Nephron (organoid): ENCODE results near the gene SLC49A3.

Experiments
- H3K27ac Mint-ChIP-seq, 3 experiments: 2 replicates each; pipeline ENCODE4 v1.8.0; 2020; ENCODE audit warnings: mixed read lengths in 3 of 3, mild to moderate bottlenecking in 2 of 3, moderate library complexity in 1 of 3
- H3K27me3 Mint-ChIP-seq: 2 replicates; pipeline ENCODE4 v1.8.0; 2021; ENCODE audit warnings: low read depth, mild to moderate bottlenecking, moderate library complexity, mixed read lengths
- H3K36me3 Mint-ChIP-seq: 2 replicates; pipeline ENCODE4 v1.8.0; 2020; ENCODE audit warnings: low read depth, mixed read lengths
- H3K4me1 Mint-ChIP-seq: 2 replicates; pipeline ENCODE4 v1.8.0; 2020; ENCODE audit warnings: mixed read lengths
- H3K4me3 Mint-ChIP-seq, 3 experiments: 2 replicates each; pipeline ENCODE4 v1.8.0; 2020; ENCODE audit warnings: mild to moderate bottlenecking in 3 of 3, mixed read lengths in 3 of 3, moderate library complexity in 2 of 3
- H3K9me3 Mint-ChIP-seq: 2 replicates; pipeline ENCODE4 v1.8.0; 2020; ENCODE audit warnings: mixed read lengths
- TF ChIP-seq, protein P1 (sequence below), 3 experiments: fragments of 200-600 bp; sonication (generic); IDR thresholded peaks; one replicate each; pipeline ENCODE4 v1.5.0; 2021; ENCODE audit warnings: antibody characterized with exemption in 3 of 3; ENCODE audit not compliant: unreplicated experiment in 3 of 3

The SLC49A3 gene

GRCh38 chr4:654871-655463 is 34.0 kb downstream of the SLC49A3 start:
- Mint-ChIP-seq H3K9me3 (no peaks in the 10 kb centered on the region), H3K27ac (no peak overlapping the region), H3K27me3 (peaks cover 7% of the 10 kb centered on the region), H3K4me1 (peaks cover 5% of the 10 kb centered on the region), H3K4me3 (no peak overlapping the region), H3K36me3 (peaks cover 3% of the 10 kb centered on the region)
- TF ChIP-seq, protein P1, sequence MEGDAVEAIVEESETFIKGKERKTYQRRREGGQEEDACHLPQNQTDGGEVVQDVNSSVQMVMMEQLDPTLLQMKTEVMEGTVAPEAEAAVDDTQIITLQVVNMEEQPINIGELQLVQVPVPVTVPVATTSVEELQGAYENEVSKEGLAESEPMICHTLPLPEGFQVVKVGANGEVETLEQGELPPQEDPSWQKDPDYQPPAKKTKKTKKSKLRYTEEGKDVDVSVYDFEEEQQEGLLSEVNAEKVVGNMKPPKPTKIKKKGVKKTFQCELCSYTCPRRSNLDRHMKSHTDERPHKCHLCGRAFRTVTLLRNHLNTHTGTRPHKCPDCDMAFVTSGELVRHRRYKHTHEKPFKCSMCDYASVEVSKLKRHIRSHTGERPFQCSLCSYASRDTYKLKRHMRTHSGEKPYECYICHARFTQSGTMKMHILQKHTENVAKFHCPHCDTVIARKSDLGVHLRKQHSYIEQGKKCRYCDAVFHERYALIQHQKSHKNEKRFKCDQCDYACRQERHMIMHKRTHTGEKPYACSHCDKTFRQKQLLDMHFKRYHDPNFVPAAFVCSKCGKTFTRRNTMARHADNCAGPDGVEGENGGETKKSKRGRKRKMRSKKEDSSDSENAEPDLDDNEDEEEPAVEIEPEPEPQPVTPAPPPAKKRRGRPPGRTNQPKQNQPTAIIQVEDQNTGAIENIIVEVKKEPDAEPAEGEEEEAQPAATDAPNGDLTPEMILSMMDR (IDR thresholded peaks at IDR 0.05; ENCODE audit: unreplicated experiment in 3 of 3): no peak

DNA sequence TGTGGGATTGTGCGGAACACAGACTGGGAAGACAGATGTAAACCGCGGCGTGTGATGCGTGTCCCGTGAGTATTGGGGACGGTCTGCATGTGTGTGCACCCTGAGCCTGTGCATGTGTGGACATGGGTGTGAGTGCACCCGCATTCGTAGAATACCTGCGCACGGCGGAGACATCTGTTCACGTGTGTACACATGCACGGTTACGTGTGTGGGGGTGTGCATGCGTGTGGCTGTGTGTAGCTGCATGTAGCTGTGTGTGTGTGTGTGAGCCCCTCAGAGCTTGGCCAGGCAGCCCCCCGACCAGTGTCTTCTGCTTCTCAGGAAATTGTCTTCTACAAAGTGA is 34.5 kb downstream of the SLC49A3 start:
- H3K27me3 Mint-ChIP-seq: peaks cover 7% of the 10 kb centered on the region
- H3K36me3 Mint-ChIP-seq: no peaks in the 10 kb centered on the region
- peaks cover 5% of the 10 kb centered on the region for H3K4me1 Mint-ChIP-seq
- H3K9me3 Mint-ChIP-seq: no peaks in the 10 kb centered on the region
- TF ChIP-seq, protein P1 (IDR thresholded peaks at IDR 0.05; ENCODE audit: unreplicated experiment in 3 of 3): no peak
- no peak overlapping the region for H3K27ac Mint-ChIP-seq
- H3K4me3 Mint-ChIP-seq: no peak overlapping the region

DNA sequence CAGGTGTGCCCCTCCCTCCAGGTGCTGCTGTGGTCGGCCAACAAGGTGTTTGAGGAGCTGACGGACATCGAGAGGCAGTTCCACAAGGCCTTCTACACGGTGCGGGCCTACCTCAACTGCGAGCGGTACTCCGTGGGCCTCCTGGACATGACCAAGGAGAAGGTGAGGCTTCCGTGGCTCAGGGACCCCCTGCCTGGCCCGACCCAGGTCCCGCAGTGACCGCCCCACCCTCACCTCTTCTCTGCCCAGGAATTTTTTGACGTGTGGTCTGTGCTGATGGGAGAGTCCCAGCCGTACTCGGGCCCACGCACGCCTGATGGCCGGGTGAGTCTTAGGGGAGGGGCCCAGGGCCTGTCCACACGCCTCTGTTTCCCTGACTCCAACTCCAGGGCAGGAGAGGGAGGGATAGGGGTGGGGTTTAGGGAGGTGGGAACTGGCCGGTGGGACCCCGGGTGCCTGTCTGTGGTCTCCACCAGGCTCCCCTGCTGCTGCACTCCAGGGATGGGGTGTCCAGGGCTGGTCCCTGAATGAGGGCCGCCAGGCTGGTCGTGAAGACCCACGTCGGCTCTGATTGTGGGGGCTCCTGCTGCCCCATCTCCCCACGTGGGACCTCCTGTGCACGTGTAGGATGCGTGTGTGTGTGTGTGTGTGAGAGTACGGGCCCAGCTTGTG is 35.0 kb downstream of the SLC49A3 start:
- H3K36me3 Mint-ChIP-seq: no peaks in the 10 kb centered on the region
- no peak overlapping the region for H3K4me3 Mint-ChIP-seq
- TF ChIP-seq, protein P1 (IDR thresholded peaks at IDR 0.05; ENCODE audit: unreplicated experiment in 3 of 3): no peak

DNA sequence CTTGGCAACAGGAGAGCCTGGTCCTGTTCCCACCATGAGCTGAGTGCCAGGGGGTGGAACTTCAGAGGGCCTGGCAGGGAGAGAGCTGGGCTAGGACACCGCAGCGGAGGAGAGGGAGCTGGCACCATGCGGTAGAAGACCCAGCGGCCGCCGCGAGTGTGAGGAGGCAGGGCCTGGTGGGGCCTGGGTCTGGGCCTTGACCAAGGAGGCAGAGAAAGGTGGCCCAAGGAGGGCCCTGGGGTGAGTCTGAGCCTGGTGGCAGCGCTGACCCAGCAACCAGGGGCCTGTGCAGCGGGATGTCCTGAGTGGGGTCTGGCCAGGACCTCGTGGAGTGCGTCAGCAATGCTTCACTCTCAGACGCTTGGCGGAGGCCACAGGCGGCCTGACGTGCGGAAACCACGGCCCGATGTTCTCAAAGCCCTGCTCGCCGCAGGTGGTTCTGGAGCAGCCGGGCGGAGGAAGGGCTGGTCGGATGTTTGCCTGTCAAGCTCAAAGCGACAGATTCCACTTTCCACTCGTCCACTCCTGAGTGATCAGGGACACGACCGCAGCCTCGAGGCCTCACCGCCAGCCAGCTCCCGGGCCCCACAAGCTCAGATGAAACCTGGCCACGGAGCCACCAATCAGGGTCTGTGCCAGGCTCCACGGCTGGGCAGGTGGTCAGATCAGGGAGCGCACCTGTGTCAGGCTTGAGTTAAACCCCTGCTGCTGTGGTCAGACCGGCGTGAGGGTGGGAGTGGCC is 35.7 kb downstream of the SLC49A3 start:
- TF ChIP-seq, protein P1 (IDR thresholded peaks at IDR 0.05; ENCODE audit: unreplicated experiment in 3 of 3): no peak
- H3K4me1 Mint-ChIP-seq: peaks cover 15% of the 10 kb centered on the region
- no peak overlapping the region for H3K4me3 Mint-ChIP-seq
- H3K27me3 Mint-ChIP-seq: peaks cover 7% of the 10 kb centered on the region
- no peaks in the 10 kb centered on the region for H3K9me3 Mint-ChIP-seq
- H3K27ac Mint-ChIP-seq: no peak overlapping the region
- no peaks in the 10 kb centered on the region for H3K36me3 Mint-ChIP-seq

More for the DNA sequence above, 35.0 kb downstream of the SLC49A3 start:
- peaks cover 8% of the 10 kb centered on the region for H3K4me1 Mint-ChIP-seq
- H3K9me3 Mint-ChIP-seq: no peaks in the 10 kb centered on the region
- peaks cover 7% of the 10 kb centered on the region for H3K27me3 Mint-ChIP-seq
- no peak overlapping the region for H3K27ac Mint-ChIP-seq

GRCh38 chr4:651884-652642 is 36.9 kb downstream of the SLC49A3 start:
- Mint-ChIP-seq H3K36me3 (no peaks in the 10 kb centered on the region), H3K9me3 (no peaks in the 10 kb centered on the region), H3K4me3 (no peak overlapping the region), H3K27me3 (peaks cover 7% of the 10 kb centered on the region), H3K4me1 (peaks cover 18% of the 10 kb centered on the region), H3K27ac (peak overlapping the region in 1 of 3 experiments; percentile 51)
- TF ChIP-seq, protein P1 (IDR thresholded peaks at IDR 0.05; ENCODE audit: unreplicated experiment in 3 of 3): no peak
